Testis (tissue), 5 donors: ENCODE results near the gene CMTM4. TPM values are rescaled to one million over a fixed set of nuclear protein-coding genes. Genes with fewer than 3 reads are reported as not detected.

Source experiments
- DNase-seq: peaks from one replicate; pipeline ENCODE4 v3.0.0-alpha.2; 2019
- H3K27ac ChIP-seq, 2 donors: fragments of 200-600 bp; sonication (generic); one replicate each; pipeline ENCODE4 v1.5.1; 2019
- H3K27me3 ChIP-seq: fragments of 200-600 bp; sonication (generic); one replicate; pipeline ENCODE4 v1.5.1; 2019
- H3K36me3 ChIP-seq: fragments of 200-600 bp; sonication (generic); one replicate; pipeline ENCODE4 v1.5.1; 2017; ENCODE audit warnings: low read depth; ENCODE audit errors: missing control alignments
- H3K4me1 ChIP-seq: fragments of 200-600 bp; sonication (generic); one replicate; pipeline ENCODE4 v1.5.1; 2019
- H3K4me3 ChIP-seq, 2 donors: fragments of 200-600 bp; sonication (generic); one replicate each; pipeline ENCODE4 v1.5.1; 2017 to 2019
- H3K9me3 ChIP-seq: fragments of 200-600 bp; sonication (generic); one replicate; pipeline ENCODE4 v1.5.1; 2017
- POLR2A ChIP-seq: fragments of 450-650 bp; IDR thresholded peaks from one replicate; pipeline ENCODE4 v1.6.1; 2017; ENCODE audit warnings: antibody characterized with exemption, mild to moderate bottlenecking, moderate library complexity
- WGBS, 2 donors: methylation state at CpG; one replicate each; pipeline ENCODE4 v1.1.5; 2018; 5-methylcytosine and 5-hydroxymethylcytosine counted together
- intact Hi-C: fragments of 100-400 bp; cut with DNase I; formaldehyde crosslinking; loops from one replicate; pipeline ENCODE4 v1.15.1; 2023; ENCODE audit warnings: low total_unique reads
- long read RNA-seq, 2 donors: transcript quantifications; one replicate each; lab custom pipeline, GENCODE V29; 2026
- polyA plus RNA-seq: library from polyadenylated mRNA; stranded (reverse); fragments of 350-450 nt; fragmentation: Illumina TruSeq; extraction: RNeasy Lipid Tissue Mini Kit (QIAGEN cat#74804); gene quantifications from one replicate; pipeline ENCODE4 v1.2.3, GENCODE V29; 2014; ENCODE audit warnings: low read depth, low replicate concordance; ENCODE audit not compliant: insufficient read depth
- total RNA-seq, 2 donors: library from RNA; depleted of rRNA; stranded (reverse); fragments of >200 nt; gene quantifications; one replicate each; pipeline ENCODE4 v1.2.3, GENCODE V29; 2016
- TF ChIP-seq, protein P1 (sequence below), 3 experiments: fragments of 450-650 bp in 2 of 3; fragments of 200-600 bp in 1 of 3; sonication (generic) in 1 of 3; IDR thresholded peaks; one replicate each; pipeline ENCODE4 v1.5.1; 2016 to 2019; ENCODE audit warnings: antibody characterized with exemption in 3 of 3, mild to moderate bottlenecking in 2 of 3, moderate library complexity in 1 of 3

Gene CMTM4
- 10 to 100 TPM; 50.9 to 59.2 TPM for total RNA-seq
- polyA plus RNA-seq, result 22.2 TPM
- long read RNA-seq, donor 1, full-length matches to known transcripts, result 23 of 23 reads
- long read RNA-seq, donor 1, partial matches to known transcripts, result 0 of 23 reads
- long read RNA-seq, donor 1, other reads (novel, unspliced or antisense), result 0 of 23 reads
- long read RNA-seq, donor 2, full-length matches to known transcripts, result 10 of 10 reads
- long read RNA-seq, donor 2, partial matches to known transcripts, result 0 of 10 reads
- long read RNA-seq, donor 2, other reads (novel, unspliced or antisense), result 0 of 10 reads

DNA sequence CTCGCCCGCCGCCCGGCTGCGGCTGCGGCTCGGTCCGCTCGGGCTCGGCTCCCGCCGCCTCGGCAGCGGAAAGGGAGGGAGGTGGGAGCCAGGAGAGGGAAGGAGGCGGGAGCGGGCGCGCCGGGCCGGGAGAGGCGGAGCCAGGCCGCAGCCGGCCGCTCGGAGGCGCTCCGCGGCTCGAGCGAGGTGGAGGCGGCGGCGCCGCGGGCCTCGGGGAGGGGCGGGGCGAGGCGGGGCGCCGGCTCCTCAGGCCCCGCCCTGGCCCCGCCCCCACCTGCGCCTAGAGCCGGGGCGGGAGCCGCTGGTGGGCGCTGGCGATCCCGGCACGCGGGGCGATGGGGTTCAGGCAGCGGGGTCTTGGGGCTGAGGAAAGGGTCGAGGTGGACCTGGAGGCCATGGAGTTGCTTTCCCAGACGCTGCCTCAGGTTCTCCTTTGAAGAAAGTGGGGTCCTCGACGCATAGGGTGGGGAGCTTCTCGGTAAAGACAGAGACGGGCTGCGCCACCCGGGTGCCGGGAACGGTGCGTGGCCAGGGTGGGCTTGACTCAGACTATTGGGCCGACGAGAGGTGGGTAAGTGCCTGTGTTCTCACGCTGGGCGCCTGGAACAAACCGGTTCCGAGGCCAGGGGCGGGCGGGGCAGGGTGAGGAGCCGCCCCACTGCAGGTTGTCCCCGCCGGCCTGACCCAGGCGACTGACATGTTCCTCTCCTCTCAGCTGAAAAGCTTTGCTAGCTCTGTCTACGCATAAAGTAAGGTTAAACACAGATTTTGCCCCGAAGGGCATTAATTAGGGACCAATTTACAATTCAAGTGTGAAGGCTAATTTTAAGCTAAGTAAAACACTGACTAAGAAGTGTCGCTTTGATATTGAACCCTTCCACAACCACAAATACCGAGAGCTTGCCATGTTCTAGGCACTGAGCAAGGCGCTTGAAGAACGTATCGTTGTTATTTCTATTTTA is at the start of gene CMTM4:
Gene CMTM4 (minus strand): TSS at position 75 of the 962 bp plus-strand sequence. CDS start 218 bp downstream, outside the sequence.
- Histone ChIP-seq H3K27me3 (no peaks in the 10 kb centered on the region), H3K36me3 (no peaks in the 10 kb centered on the region), H3K27ac (peak within 1 kb of the TSS; percentile 82 to 84), H3K4me1 (peaks cover 9% of the 10 kb centered on the region), H3K4me3 (peak within 1 kb of the TSS; percentile 68 to 79), H3K9me3 (no peaks in the 10 kb centered on the region)
- 3 to 7% methylated on average over 29 to 65 of the region's 84 CpGs for WGBS, 2 donors
- intact Hi-C loops, result no loop called here
- TF ChIP-seq, protein P1, sequence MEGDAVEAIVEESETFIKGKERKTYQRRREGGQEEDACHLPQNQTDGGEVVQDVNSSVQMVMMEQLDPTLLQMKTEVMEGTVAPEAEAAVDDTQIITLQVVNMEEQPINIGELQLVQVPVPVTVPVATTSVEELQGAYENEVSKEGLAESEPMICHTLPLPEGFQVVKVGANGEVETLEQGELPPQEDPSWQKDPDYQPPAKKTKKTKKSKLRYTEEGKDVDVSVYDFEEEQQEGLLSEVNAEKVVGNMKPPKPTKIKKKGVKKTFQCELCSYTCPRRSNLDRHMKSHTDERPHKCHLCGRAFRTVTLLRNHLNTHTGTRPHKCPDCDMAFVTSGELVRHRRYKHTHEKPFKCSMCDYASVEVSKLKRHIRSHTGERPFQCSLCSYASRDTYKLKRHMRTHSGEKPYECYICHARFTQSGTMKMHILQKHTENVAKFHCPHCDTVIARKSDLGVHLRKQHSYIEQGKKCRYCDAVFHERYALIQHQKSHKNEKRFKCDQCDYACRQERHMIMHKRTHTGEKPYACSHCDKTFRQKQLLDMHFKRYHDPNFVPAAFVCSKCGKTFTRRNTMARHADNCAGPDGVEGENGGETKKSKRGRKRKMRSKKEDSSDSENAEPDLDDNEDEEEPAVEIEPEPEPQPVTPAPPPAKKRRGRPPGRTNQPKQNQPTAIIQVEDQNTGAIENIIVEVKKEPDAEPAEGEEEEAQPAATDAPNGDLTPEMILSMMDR (IDR thresholded peaks at IDR 0.05), result peak in 1 of 3 experiments; percentile 2
- no peak for TF ChIP-seq POLR2A
- peak; percentile 85 for DNase-seq

DNA sequence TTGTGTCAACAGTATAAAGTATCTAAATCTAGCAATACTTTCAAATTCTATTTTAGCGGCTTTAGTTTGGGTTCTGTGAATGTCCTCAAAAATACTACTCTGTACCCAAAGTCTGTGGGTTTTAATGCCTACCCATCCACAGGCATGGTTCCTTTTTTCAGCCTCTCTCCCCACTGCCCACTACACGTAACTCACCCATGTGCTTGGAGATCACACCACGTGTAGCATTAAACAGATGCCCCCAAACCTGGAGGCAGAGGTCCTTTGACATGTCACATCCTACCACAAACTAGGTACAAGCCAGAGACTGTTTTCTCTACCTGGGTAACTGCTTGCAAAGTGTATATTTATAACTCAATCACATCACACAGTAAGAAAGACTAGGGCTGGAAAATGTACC is 49.5 kb upstream of the CMTM4 start:
- no peak overlapping the region for H3K27ac ChIP-seq
- TF ChIP-seq, protein P1 (IDR thresholded peaks at IDR 0.05), result no peak
- TF ChIP-seq POLR2A, result no peak
- intact Hi-C loops, result no loop called here
- no peaks in the 10 kb centered on the region for H3K9me3 ChIP-seq
- WGBS, 2 donors, result 73 to 80% methylated on average over 3 of the region's 3 CpGs
- no peak overlapping the region for H3K4me3 ChIP-seq
- H3K36me3 ChIP-seq, result no peaks in the 10 kb centered on the region
- DNase-seq, result no peak
- no peaks in the 10 kb centered on the region for H3K27me3 ChIP-seq
- peaks cover 18% of the 10 kb centered on the region for H3K4me1 ChIP-seq

DNA sequence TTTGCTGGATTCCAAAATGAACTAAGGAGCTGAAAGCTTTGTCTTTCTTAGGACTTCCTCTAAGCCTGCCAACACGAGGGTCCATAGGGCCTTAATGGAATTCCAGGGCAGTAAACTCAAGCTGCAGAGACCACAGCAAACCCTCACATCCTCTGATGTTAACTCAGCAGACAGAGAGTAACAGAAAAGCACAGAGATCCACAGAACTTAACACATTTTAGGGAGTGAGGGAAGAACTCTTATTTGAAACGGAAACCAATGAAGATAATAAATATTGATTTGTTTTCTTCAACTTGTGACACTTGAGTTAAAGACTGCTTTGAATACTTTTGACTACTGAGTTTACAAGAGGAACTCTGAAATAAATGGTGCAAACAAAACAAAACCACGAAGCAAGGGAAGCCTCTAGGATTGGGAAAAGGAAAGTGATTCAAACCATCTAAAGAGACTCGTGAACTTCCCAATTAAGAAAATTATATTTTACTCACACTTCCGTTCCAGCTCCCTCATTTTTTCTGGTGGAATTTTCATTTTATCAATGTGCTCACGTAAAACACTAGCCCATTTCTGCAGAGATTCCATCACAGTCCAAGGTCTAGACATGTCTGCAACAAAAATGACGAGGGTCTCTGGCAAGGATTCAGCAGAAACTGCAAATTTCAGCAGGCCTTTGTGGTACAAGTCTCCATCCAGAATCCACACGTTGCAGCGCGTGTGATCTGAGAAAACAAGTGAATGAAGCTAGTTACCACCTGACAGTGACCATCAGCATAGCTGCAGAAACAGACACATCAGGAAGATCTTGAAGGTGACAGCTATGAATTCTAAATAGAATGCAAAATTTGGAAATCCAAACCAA is 45.6 kb upstream of the CMTM4 start:
- no peak overlapping the region for H3K4me3 ChIP-seq
- peak overlapping the region; percentile 75 to 76 for H3K27ac ChIP-seq
- intact Hi-C loops, result no loop called here
- WGBS, 2 donors, result 62 to 68% methylated on average over 10 of the region's 10 CpGs
- H3K27me3 ChIP-seq, result no peaks in the 10 kb centered on the region
- TF ChIP-seq POLR2A, result no peak
- TF ChIP-seq, protein P1 (IDR thresholded peaks at IDR 0.05), result no peak
- peaks cover 20% of the 10 kb centered on the region for H3K4me1 ChIP-seq
- H3K36me3 ChIP-seq, result no peaks in the 10 kb centered on the region
- H3K9me3 ChIP-seq, result no peaks in the 10 kb centered on the region
- no peak for DNase-seq

DNA sequence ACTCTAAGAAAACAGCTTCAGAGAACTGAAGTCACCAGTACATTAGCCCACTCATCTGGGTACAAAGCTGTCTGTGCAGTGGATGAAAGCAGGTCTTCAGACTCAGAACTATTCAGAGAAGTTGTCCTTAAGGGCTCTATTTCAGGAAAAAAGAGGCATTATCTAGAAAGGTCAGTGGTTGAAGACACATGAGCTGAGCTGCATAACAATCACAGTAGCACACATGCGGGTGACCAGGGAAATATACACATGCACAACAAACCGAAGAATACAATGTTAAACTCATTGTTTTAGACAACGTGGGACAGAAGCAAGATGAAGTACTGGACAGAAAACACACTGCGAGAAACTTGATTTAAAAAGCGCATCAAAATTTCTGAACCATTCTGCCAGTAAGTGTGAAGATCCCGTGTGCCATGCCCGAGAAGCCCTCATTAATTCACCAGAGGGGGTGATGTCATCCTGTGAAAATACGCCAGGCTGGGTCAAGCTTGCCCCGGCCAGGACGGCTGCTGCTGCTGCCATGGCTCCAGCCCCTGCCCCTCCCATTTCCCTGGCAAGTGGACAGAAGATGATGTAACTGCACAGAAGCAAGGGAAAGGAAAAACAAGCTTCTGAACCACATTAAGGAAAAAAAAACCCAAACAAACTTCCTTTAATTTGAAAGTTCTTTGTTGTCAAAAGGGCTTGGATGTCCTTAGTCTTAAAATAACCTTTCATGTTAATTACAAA is 44.8 kb upstream of the CMTM4 start:
- H3K9me3 ChIP-seq, result no peaks in the 10 kb centered on the region
- intact Hi-C loops, result no loop called here
- H3K4me1 ChIP-seq, result peaks cover 20% of the 10 kb centered on the region
- no peaks in the 10 kb centered on the region for H3K36me3 ChIP-seq
- peak overlapping the region; percentile 75 to 76 for H3K27ac ChIP-seq
- DNase-seq, result peak; percentile 91
- no peaks in the 10 kb centered on the region for H3K27me3 ChIP-seq
- WGBS, 2 donors, result 34 to 36% methylated on average over 10 of the region's 10 CpGs
- TF ChIP-seq POLR2A, result no peak
- TF ChIP-seq, protein P1 (IDR thresholded peaks at IDR 0.05), result no peak
- H3K4me3 ChIP-seq, result no peak overlapping the region
